SU-DHL-6 (cell line): ENCODE results near the gene OR8B8.

Experiments
- CTCF ChIP-seq: fragments of 200-600 bp; sonication (generic); IDR thresholded peaks from one replicate; pipeline ENCODE4 v1.5.1; 2017; ENCODE audit warnings: antibody characterized with exemption, mild to moderate bottlenecking, low read length, moderate library complexity; ENCODE audit not compliant: insufficient read depth, poor library complexity, severe bottlenecking
- EZH2phosphoT487 ChIP-seq: fragments of 200-600 bp; sonication (generic), shearing (Covaris generic); conservative IDR thresholded peaks from 2 replicates; pipeline ENCODE4 v1.6.1; 2018; ENCODE audit warnings: mild to moderate bottlenecking, antibody characterized with exemption, low read length, moderate library complexity, mixed read lengths

GRCh38 chr11:124440608-124441007 lies 4.9 kb downstream of the OR8B8 start:
- TF ChIP-seq CTCF (no peak), EZH2phosphoT487 (no peak)
